Neural progenitor cell (in vitro differentiated cells): ENCODE results near the gene TAAR1.

ENCODE experiments used
- EZH2 ChIP-seq: fragments of 200-600 bp; sonication (generic); IDR thresholded peaks from 2 replicates; pipeline ENCODE4 v1.6.1; 2017; ENCODE audit warnings: antibody characterized with exemption, mild to moderate bottlenecking, moderate library complexity
- EZH2phosphoT487 ChIP-seq: fragments of 200-600 bp; sonication (generic); IDR thresholded peaks from 2 replicates; pipeline ENCODE4 v1.6.1; 2017; ENCODE audit warnings: antibody characterized with exemption
- TF ChIP-seq, protein P1 (sequence below): fragments of 200-600 bp; sonication (generic); IDR thresholded peaks from 2 replicates; pipeline ENCODE4 v1.5.1; 2017; ENCODE audit warnings: antibody characterized with exemption, mild to moderate bottlenecking

DNA sequence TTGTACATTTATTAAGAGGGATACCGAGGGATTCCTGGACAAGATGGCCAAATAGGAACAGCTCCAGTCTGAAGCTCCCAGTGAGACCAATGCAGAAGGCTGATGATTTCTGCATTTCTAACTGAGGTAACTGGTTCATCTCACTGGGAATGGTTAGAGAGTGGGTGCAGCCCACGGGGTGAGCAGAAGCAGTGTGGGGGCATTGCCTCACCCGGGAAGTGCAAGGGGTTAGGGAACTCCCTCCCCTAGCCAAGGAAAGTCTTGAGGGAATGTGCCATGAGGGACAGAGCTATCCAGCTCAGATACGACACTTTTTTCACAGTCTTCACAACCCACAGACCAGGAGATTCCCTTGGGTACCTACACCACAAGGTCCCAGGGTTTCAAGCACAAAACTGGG is 24.2 kb downstream of the TAAR1 start:
- TF ChIP-seq, protein P1, sequence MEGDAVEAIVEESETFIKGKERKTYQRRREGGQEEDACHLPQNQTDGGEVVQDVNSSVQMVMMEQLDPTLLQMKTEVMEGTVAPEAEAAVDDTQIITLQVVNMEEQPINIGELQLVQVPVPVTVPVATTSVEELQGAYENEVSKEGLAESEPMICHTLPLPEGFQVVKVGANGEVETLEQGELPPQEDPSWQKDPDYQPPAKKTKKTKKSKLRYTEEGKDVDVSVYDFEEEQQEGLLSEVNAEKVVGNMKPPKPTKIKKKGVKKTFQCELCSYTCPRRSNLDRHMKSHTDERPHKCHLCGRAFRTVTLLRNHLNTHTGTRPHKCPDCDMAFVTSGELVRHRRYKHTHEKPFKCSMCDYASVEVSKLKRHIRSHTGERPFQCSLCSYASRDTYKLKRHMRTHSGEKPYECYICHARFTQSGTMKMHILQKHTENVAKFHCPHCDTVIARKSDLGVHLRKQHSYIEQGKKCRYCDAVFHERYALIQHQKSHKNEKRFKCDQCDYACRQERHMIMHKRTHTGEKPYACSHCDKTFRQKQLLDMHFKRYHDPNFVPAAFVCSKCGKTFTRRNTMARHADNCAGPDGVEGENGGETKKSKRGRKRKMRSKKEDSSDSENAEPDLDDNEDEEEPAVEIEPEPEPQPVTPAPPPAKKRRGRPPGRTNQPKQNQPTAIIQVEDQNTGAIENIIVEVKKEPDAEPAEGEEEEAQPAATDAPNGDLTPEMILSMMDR, result no peak
- TF ChIP-seq EZH2phosphoT487 (no peak), EZH2 (no peak)
